Natural killer cell (primary cell): ENCODE measurements around the gene RBBP8NL. TPM values are rescaled to one million over a fixed set of nuclear protein-coding genes. Genes with fewer than 3 reads are reported as not detected.
"Not testable (repeated sequence)": the region's sequence is repeated elsewhere in the genome, so short reads cannot be mapped to it uniquely, and the experiment has no call there.

Experiments used
- ATAC-seq, 3 donors: fragments of 150-1000 bp in 2 of 3; fragments of 200-7000 bp in 1 of 3; cut with Tn5 transposase; 1 replicate in 1 of 3; 2 replicates in 2 of 3; pipeline ENCODE4 v1.10.0; 2021; ENCODE audit warnings: mild to moderate bottlenecking in 2 of 3, moderate library complexity in 2 of 3
- DNase-seq, 2 donors: peaks; one replicate each; pipeline versions ENCODE4 v3.0.0 to v3.0.0-alpha.2; 2013 to 2021; ENCODE audit warnings: mixed read lengths in 1 of 2
- H3K27ac ChIP-seq: one replicate; pipeline ENCODE4 v1.5.1; 2013; ENCODE audit warnings: mild to moderate bottlenecking, low read length
- H3K27me3 ChIP-seq: one replicate; pipeline ENCODE4 v1.6.1; 2013; ENCODE audit warnings: low read length; ENCODE audit not compliant: control insufficient read depth, insufficient read depth
- H3K36me3 ChIP-seq: one replicate; pipeline ENCODE4 v1.6.1; 2013; ENCODE audit warnings: low read length; ENCODE audit not compliant: control insufficient read depth, insufficient read depth
- H3K4me1 ChIP-seq: one replicate; pipeline ENCODE4 v1.6.1; 2013; ENCODE audit warnings: low read length; ENCODE audit not compliant: control insufficient read depth, insufficient read depth
- H3K4me3 ChIP-seq: one replicate; pipeline ENCODE4 v1.5.1; 2013; ENCODE audit warnings: low read length
- H3K9me3 ChIP-seq: one replicate; pipeline ENCODE4 v1.6.1; 2013; ENCODE audit warnings: low read length; ENCODE audit not compliant: control insufficient read depth, insufficient read depth
- H3K27ac Mint-ChIP-seq, 2 donors: one replicate each; pipeline ENCODE4 v1.8.0; 2022; ENCODE audit warnings: mild to moderate bottlenecking in 2 of 2, mixed read lengths in 2 of 2, moderate library complexity in 1 of 2
- H3K27me3 Mint-ChIP-seq, 2 donors: one replicate each; pipeline ENCODE4 v1.8.0; 2022; ENCODE audit warnings: low read depth in 2 of 2, mixed read lengths in 2 of 2
- H3K36me3 Mint-ChIP-seq: one replicate; pipeline ENCODE4 v1.8.0; 2022; ENCODE audit warnings: mixed read lengths
- H3K4me1 Mint-ChIP-seq, 2 donors: one replicate each; pipeline ENCODE4 v1.8.0; 2022; ENCODE audit warnings: mixed read lengths in 2 of 2
- H3K4me3 Mint-ChIP-seq: one replicate; pipeline ENCODE4 v1.8.0; 2022; ENCODE audit warnings: mild to moderate bottlenecking, moderate library complexity, mixed read lengths
- H3K9me3 Mint-ChIP-seq, 2 donors: one replicate each; pipeline ENCODE4 v1.8.0; 2022; ENCODE audit warnings: mixed read lengths in 2 of 2
- WGBS: methylation state at CpG from one replicate; pipeline ENCODE4 v1.1.7; 2013; ENCODE audit warnings: missing lambda C conversion rate; ENCODE audit not compliant: insufficient coverage; 5-methylcytosine and 5-hydroxymethylcytosine counted together
- intact Hi-C: fragments of 100-400 bp; cut with micrococcal nuclease; formaldehyde crosslinking; loops from one replicate; pipeline ENCODE4 v1.14.2; 2022
- total RNA-seq, 4 donors: library from RNA; stranded (reverse); fragments of 120-200 nt in 1 of 4; gene quantifications; one replicate each; pipeline versions ENCODE4 v1.2.3 to v1.2.4, GENCODE V29; 2013 to 2022
- TF ChIP-seq, protein P1 (sequence below): fragments of 200-600 bp; IDR thresholded peaks from one replicate; pipeline ENCODE4 v1.8.0; 2022; ENCODE audit warnings: antibody characterized with exemption

RBBP8NL gene
- total RNA-seq, 3 donors from 2014 or later (not counting 1 experiment from before 2014, with no cell fraction given) = not detected

GRCh38 chr20:62428396-62429295 lies 1.3 kb upstream of the RBBP8NL start:
- peaks cover 0 to 4% of the 10 kb centered on the region in 2 donors for H3K27me3 Mint-ChIP-seq
- H3K9me3 ChIP-seq = no peaks in the 10 kb centered on the region
- no peaks in the 10 kb centered on the region for H3K4me1 Mint-ChIP-seq
- no peaks in the 10 kb centered on the region for H3K27me3 ChIP-seq
- DNase-seq (no peak), ATAC-seq (no peak)
- no peaks in the 10 kb centered on the region for H3K4me1 ChIP-seq
- 61% methylated on average over 31 of the region's 31 CpGs for WGBS
- H3K27ac ChIP-seq = no peak overlapping the region
- no peaks in the 10 kb centered on the region for H3K36me3 ChIP-seq
- H3K4me3 ChIP-seq = no peak overlapping the region
- TF ChIP-seq, protein P1, sequence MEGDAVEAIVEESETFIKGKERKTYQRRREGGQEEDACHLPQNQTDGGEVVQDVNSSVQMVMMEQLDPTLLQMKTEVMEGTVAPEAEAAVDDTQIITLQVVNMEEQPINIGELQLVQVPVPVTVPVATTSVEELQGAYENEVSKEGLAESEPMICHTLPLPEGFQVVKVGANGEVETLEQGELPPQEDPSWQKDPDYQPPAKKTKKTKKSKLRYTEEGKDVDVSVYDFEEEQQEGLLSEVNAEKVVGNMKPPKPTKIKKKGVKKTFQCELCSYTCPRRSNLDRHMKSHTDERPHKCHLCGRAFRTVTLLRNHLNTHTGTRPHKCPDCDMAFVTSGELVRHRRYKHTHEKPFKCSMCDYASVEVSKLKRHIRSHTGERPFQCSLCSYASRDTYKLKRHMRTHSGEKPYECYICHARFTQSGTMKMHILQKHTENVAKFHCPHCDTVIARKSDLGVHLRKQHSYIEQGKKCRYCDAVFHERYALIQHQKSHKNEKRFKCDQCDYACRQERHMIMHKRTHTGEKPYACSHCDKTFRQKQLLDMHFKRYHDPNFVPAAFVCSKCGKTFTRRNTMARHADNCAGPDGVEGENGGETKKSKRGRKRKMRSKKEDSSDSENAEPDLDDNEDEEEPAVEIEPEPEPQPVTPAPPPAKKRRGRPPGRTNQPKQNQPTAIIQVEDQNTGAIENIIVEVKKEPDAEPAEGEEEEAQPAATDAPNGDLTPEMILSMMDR = no peak
- H3K9me3 Mint-ChIP-seq = no peaks in the 10 kb centered on the region
- H3K4me3 Mint-ChIP-seq = no peak overlapping the region
- no peaks in the 10 kb centered on the region for H3K36me3 Mint-ChIP-seq
- no peak overlapping the region for H3K27ac Mint-ChIP-seq
- intact Hi-C loops = no loop called here

DNA sequence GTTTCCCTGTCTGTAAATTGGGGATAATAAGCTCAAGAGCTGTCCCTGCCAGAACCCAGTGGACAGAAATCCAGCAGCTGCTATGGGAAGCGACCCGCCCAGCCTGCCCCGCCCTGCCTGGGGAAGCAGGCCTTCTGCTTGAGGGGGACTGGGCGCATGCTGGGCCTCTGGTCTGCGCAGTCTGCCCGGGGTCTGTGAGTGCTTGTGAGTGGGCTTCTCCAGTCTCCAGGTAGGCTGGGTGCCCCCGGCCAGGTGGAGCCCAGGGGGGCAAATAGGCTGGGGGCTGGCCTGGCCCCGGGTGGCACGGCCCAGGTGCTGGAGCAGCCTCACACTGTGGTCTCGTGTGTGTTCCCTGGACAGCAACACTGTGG lies 648 bp upstream of the RBBP8NL start:
- no peaks in the 10 kb centered on the region for H3K4me1 ChIP-seq
- TF ChIP-seq, protein P1 = no peak
- no peak overlapping the region for H3K27ac ChIP-seq
- H3K36me3 ChIP-seq = no peaks in the 10 kb centered on the region
- no peaks in the 10 kb centered on the region for H3K9me3 ChIP-seq
- Mint-ChIP-seq H3K27me3 (no peaks in the 10 kb centered on the region), H3K9me3 (no peaks in the 10 kb centered on the region), H3K27ac (no peak overlapping the region), H3K4me3 (no peak overlapping the region), H3K4me1 (no peaks in the 10 kb centered on the region), H3K36me3 (no peaks in the 10 kb centered on the region)
- intact Hi-C loops = no loop called here
- ATAC-seq (no peak), DNase-seq (no peak)
- H3K4me3 ChIP-seq = no peak overlapping the region
- WGBS = 89% methylated on average over 10 of the region's 10 CpGs
- H3K27me3 ChIP-seq = no peaks in the 10 kb centered on the region

- no peak for DNase-seq
- no peaks in the 10 kb centered on the region for H3K36me3 ChIP-seq
- no peaks in the 10 kb centered on the region for H3K27me3 Mint-ChIP-seq
- ATAC-seq = no peak
- no peak overlapping the region for H3K27ac ChIP-seq
- no peak overlapping the region for H3K27ac Mint-ChIP-seq
- H3K4me3 Mint-ChIP-seq = no peak overlapping the region
- no peaks in the 10 kb centered on the region for H3K9me3 ChIP-seq
- TF ChIP-seq, protein P1 = no peak
- no peaks in the 10 kb centered on the region for H3K36me3 Mint-ChIP-seq
- no peaks in the 10 kb centered on the region for H3K4me1 ChIP-seq
- no peaks in the 10 kb centered on the region for H3K27me3 ChIP-seq
- intact Hi-C loops = no loop called here
- H3K9me3 Mint-ChIP-seq = no peaks in the 10 kb centered on the region
- 76% methylated on average over 22 of the region's 22 CpGs for WGBS
- no peaks in the 10 kb centered on the region for H3K4me1 Mint-ChIP-seq
- no peak overlapping the region for H3K4me3 ChIP-seq
These were observed 624 bp downstream of the RBBP8NL start for GRCh38 chr20:62426699-62427131.

- H3K36me3 Mint-ChIP-seq, intact Hi-C loops: not testable (repeated sequence)
These were observed 1.3 kb downstream of the RBBP8NL start for GRCh38 chr20:62426059-62426348.

More at GRCh38 chr20:62426059-62426348, 1.3 kb downstream of the RBBP8NL start:
- not testable (repeated sequence) for H3K4me3 ChIP-seq, H3K9me3 ChIP-seq, H3K9me3 Mint-ChIP-seq, H3K36me3 ChIP-seq, ATAC-seq, H3K4me1 Mint-ChIP-seq, H3K27me3 ChIP-seq, H3K27me3 Mint-ChIP-seq, H3K4me1 ChIP-seq, H3K27ac ChIP-seq, DNase-seq, H3K4me3 Mint-ChIP-seq, H3K27ac Mint-ChIP-seq
- WGBS = 93% methylated on average over 4 of the region's 4 CpGs
